NCI-H1417 treated with DMSO at 0.1 percent for 48 hours (cell line): ENCODE results near the gene COL20A1.

Experiments
- DNase-seq: peaks from one replicate; lab custom pipeline; 2025; lab: John Stamatoyannopoulos, UW

Gene COL20A1

GRCh38 chr20:63308218-63308911 lies 15.4 kb downstream of the COL20A1 start:
- DNase-seq, result no peak

- DNase-seq, result no peak
These were observed 16.5 kb downstream of the COL20A1 start for GRCh38 chr20:63309261-63310071.

GRCh38 chr20:63310265-63310991 lies 17.4 kb downstream of the COL20A1 start:
- no peak for DNase-seq

GRCh38 chr20:63311186-63311832 lies 18.3 kb downstream of the COL20A1 start:
- DNase-seq, result no peak

- no peak for DNase-seq
These were observed 18.9 kb downstream of the COL20A1 start for GRCh38 chr20:63311833-63312243.

GRCh38 chr20:63312273-63312672 lies 19.3 kb downstream of the COL20A1 start:
- no peak for DNase-seq

GRCh38 chr20:63312690-63313348 lies 19.8 kb downstream of the COL20A1 start:
- no peak for DNase-seq

GRCh38 chr20:63313349-63314014 lies 20.5 kb downstream of the COL20A1 start:
- no peak for DNase-seq

GRCh38 chr20:63314015-63314471 lies 21.1 kb downstream of the COL20A1 start:
- no peak for DNase-seq

GRCh38 chr20:63314566-63315239 lies 21.7 kb downstream of the COL20A1 start:
- no peak for DNase-seq

GRCh38 chr20:63315240-63315689 lies 22.3 kb downstream of the COL20A1 start:
- no peak for DNase-seq

- no peak for DNase-seq
These were observed 22.9 kb downstream of the COL20A1 start for GRCh38 chr20:63315731-63316491.

- no peak for DNase-seq
These were observed 23.5 kb downstream of the COL20A1 start for GRCh38 chr20:63316502-63316921.

GRCh38 chr20:63317061-63317460 lies 24.1 kb downstream of the COL20A1 start:
- no peak for DNase-seq

- no peak for DNase-seq
These were observed 24.8 kb downstream of the COL20A1 start for GRCh38 chr20:63317601-63318291.

- no peak for DNase-seq
These were observed 25.6 kb downstream of the COL20A1 start for GRCh38 chr20:63318391-63319163.

- no peak for DNase-seq
These were observed 26.4 kb downstream of the COL20A1 start for GRCh38 chr20:63319164-63320040.
